Measurements from ENCODE around the gene NTNG2.

DNA sequence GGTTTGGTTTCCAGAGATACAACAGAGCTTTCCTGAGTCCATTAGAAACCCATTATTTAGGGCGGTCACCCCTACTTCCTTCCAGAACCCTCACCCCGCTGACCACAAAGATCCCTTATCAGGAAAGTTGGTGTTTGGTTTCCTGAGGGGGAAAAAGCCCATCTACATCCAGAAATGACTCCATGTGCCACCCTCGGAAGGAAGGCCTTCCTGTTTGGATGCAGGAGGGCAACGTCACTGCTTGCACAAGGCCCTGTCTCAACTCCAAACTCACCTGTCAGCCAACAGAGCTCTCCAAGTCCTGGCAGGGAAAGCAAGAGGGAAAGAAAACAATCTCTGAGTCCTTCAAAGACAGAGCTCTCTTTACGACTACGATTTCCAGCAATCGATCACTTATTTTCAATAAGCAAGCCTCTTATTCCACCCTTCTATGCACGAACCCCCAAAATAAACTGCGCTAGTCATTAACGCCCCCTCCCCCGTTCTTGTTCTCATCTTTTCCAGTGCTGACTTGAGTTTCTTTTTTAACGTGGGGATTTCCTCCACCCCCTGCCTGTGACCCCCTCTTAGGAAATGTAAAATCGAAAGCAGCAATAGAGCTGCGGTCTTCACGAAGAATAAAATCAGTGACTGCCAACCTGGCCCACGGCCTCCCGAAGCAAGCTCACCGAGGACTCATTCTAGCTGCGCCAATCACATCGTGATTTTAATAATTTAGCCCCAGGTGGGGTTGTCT is 35.7 kb upstream of the NTNG2 start:
- TF ChIP-seq, protein P1, sequence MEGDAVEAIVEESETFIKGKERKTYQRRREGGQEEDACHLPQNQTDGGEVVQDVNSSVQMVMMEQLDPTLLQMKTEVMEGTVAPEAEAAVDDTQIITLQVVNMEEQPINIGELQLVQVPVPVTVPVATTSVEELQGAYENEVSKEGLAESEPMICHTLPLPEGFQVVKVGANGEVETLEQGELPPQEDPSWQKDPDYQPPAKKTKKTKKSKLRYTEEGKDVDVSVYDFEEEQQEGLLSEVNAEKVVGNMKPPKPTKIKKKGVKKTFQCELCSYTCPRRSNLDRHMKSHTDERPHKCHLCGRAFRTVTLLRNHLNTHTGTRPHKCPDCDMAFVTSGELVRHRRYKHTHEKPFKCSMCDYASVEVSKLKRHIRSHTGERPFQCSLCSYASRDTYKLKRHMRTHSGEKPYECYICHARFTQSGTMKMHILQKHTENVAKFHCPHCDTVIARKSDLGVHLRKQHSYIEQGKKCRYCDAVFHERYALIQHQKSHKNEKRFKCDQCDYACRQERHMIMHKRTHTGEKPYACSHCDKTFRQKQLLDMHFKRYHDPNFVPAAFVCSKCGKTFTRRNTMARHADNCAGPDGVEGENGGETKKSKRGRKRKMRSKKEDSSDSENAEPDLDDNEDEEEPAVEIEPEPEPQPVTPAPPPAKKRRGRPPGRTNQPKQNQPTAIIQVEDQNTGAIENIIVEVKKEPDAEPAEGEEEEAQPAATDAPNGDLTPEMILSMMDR (IDR thresholded peaks at IDR 0.05), result no peak
- TF ChIP-seq POLR2AphosphoS5 (IDR thresholded peaks at IDR 0.05; ENCODE audit: insufficient read depth in 1 of 2, low read depth in 1 of 2), result no peak
- no peak for TF ChIP-seq POLR2A (IDR thresholded peaks at IDR 0.05)

All from vagina (tissue), 2 donors.